ENCODE data around the gene MUC7.
"Not testable (repeated sequence)": the region's sequence is repeated elsewhere in the genome, so short reads cannot be mapped to it uniquely, and the experiment has no call there.

The MUC7 gene

DNA sequence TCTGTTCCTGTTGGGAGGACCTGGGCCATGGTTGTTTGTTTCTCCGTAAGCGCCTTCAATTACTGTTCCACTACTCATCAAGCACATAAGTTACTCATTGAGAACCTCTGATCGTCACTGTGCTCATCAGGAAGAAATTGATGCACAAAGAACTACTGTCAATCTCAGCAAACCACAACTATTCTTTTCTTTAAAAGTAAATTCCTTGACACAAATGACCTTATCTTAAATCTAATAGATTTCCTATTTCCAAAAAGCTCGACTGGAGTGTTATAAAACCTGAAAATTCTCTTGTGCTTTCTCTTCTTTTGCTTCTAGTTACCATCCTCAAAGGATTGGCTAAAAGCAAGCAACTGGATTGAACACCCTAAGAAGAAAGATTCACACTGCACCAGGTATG, at the start of gene MUC7:
MUC7 (plus strand) TSS at position 301 of the 400 bp plus-strand sequence. CDS start 1,825 bp downstream, outside the sequence.
- Mint-ChIP-seq H3K4me3 (no peak within 1 kb of the TSS), H3K36me3 (ENCODE audit: low read depth) (no peaks in the 10 kb centered on the region), H3K27ac (no peak within 1 kb of the TSS), H3K27me3 (ENCODE audit: low read depth) (no peaks in the 10 kb centered on the region), H3K9me3 (no peaks in the 10 kb centered on the region), H3K4me1 (ENCODE audit: low read depth) (no peaks in the 10 kb centered on the region)

DNA sequence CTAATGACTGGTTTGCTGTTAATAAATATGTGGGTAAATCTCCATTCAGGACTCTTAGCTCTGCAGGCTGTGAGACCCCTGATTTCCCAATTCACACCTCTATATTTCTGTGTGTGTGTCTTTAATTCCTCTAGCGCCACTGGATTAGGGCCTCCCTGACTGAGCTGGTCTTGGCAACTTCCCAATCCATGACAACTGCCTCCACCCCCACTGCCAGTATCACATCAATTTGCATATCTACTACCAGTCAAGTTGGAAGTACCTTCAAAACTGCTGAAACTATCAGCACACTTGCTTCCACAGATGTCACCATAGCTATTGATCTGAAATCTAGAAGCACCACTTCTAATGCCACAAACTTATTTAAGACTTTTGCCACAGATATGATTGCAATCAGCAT, 46.7 kb upstream of the MUC7 start:
- Mint-ChIP-seq H3K9me3 (peaks cover 12% of the 10 kb centered on the region), H3K4me1 (ENCODE audit: low read depth) (no peaks in the 10 kb centered on the region), H3K27ac (no peak overlapping the region), H3K36me3 (ENCODE audit: low read depth) (no peaks in the 10 kb centered on the region), H3K27me3 (ENCODE audit: low read depth) (no peaks in the 10 kb centered on the region), H3K4me3 (no peak overlapping the region)

DNA sequence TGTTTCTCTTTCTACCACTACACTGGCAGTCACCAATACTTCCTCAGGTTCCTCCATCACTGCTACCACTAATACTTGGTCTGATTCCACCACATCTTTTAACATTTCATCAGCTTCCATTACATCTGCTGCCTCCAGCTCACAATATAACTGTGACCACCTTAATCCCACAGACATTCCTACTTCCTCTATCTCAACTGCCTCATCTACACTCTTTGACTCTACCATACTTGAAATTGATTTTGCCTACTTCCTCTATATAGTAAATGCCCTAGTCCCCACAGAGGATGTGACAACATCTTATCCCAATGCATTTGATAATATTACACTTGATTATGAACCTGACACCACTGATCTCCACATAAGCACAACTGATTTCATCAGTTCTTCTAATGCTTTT, 45.2 kb upstream of the MUC7 start:
- Mint-ChIP-seq H3K27ac (no peak overlapping the region), H3K36me3 (ENCODE audit: low read depth) (no peaks in the 10 kb centered on the region), H3K4me3 (no peak overlapping the region), H3K9me3 (peaks cover 12% of the 10 kb centered on the region), H3K4me1 (ENCODE audit: low read depth) (no peaks in the 10 kb centered on the region), H3K27me3 (ENCODE audit: low read depth) (no peaks in the 10 kb centered on the region)

DNA sequence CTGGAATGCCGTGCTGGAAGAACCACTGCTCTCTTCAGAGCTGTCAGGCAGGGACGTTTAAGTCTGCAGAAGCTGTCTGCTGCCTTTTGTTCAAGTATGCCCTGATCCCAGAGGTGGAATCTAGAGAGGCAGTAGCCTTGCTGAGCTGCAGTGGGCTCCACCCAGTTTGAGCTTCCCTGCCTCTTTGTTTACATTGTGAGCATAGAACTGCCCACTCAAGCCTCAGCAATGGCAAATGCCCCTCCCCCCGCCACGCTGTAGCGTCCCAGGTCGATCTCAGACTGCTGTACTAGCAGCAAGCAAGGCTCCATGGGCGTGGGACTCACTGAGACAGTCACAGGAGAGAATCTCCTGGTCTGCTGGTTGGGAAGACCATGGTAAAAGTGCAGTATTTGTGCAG, 34.8 kb upstream of the MUC7 start:
- no peak overlapping the region for H3K4me3 Mint-ChIP-seq
- no peak overlapping the region for H3K27ac Mint-ChIP-seq
- no peaks in the 10 kb centered on the region for H3K9me3 Mint-ChIP-seq

DNA sequence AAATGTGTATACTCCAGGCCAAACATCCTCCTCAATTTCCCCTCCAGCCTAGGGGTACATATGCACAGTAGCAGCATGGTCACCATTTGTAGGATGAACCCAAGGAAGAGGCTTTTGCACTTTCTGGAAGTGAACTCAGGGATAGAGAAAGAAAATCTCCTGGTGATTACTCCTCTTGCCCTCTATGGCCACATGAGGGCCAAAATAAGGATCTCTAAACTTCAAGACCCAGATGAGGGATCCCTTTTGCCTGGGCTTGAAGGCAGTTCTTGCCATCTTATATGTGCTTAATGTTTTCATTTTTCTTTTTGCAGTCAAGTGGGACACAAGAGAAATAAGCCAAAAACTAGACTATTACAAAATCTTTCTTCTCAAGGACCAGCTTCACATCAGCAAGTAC, 29.5 kb upstream of the MUC7 start:
- Mint-ChIP-seq H3K9me3 (no peaks in the 10 kb centered on the region), H3K27ac (no peak overlapping the region), H3K36me3 (ENCODE audit: low read depth) (no peaks in the 10 kb centered on the region), H3K4me1 (ENCODE audit: low read depth) (no peaks in the 10 kb centered on the region), H3K4me3 (no peak overlapping the region), H3K27me3 (ENCODE audit: low read depth) (no peaks in the 10 kb centered on the region)

More for the DNA sequence above, 34.8 kb upstream of the MUC7 start:
- Mint-ChIP-seq H3K4me1 (ENCODE audit: low read depth) (no peaks in the 10 kb centered on the region), H3K36me3 (ENCODE audit: low read depth) (no peaks in the 10 kb centered on the region), H3K27me3 (ENCODE audit: low read depth) (no peaks in the 10 kb centered on the region)

DNA sequence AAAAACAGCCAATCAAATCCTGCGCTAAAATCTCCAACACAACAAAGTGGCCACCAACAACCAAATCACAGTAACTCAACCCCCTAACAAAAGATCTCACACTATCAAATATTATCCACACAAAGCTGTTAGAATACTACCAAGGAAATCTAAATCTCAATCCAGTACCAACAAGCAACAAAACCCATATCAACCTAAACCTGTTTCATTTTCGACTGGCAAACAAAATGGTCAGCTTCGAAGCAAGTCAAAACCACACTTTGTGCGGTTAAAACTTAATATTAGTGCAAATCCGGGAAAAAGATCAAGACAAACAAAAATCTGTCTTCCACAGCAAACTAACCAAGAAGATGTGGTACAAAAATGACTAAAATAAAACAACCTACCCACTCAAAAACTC, 28.7 kb upstream of the MUC7 start:
- H3K4me3 Mint-ChIP-seq = no peak overlapping the region
- no peaks in the 10 kb centered on the region for H3K36me3 Mint-ChIP-seq (ENCODE audit: low read depth)
- H3K27ac Mint-ChIP-seq = no peak overlapping the region
- no peaks in the 10 kb centered on the region for H3K27me3 Mint-ChIP-seq (ENCODE audit: low read depth)
- H3K4me1 Mint-ChIP-seq (ENCODE audit: low read depth) = no peaks in the 10 kb centered on the region
- H3K9me3 Mint-ChIP-seq = no peaks in the 10 kb centered on the region

DNA sequence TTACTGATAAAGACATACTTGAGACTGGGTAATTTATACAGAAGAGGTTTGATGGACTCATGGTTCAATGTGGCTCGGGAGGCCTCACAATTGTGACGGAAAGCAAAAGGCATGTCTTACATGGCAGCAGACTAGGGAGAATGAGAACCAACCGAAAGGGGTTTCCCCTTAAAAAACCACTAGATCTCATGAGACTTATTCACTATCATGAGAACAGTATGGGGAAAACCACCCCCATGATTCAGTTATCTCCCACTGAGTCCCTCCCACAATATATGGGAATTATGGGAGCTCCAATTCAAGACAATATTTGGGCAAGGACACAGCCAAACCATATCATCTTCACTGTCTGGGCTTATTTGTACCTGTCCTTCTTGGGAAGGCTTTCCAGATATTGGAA, 22.8 kb upstream of the MUC7 start:
- no peaks in the 10 kb centered on the region for H3K36me3 Mint-ChIP-seq (ENCODE audit: low read depth)
- no peak overlapping the region for H3K4me3 Mint-ChIP-seq
- no peak overlapping the region for H3K27ac Mint-ChIP-seq
- no peaks in the 10 kb centered on the region for H3K27me3 Mint-ChIP-seq (ENCODE audit: low read depth)
- H3K4me1 Mint-ChIP-seq (ENCODE audit: low read depth) = no peaks in the 10 kb centered on the region
- no peaks in the 10 kb centered on the region for H3K9me3 Mint-ChIP-seq

DNA sequence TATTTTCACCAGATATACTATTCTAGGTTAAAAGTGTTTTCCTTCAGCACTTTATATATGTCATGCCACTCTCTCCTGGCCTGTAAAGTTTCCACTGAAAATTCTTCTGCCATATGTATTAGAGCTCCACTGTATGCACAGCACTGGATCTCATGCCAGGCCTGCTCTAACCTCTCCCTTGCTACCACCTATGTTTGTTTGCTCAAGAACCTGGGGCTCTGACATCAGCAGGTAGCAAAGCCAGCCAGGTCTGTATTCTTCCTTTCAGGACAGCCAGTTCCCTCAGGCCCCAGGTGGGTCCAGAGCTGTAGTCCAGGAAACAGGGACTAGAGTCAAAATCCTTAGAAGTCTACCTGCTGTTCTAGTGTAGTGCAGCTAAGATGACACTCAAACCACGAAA, 19.1 kb upstream of the MUC7 start:
- Mint-ChIP-seq H3K4me1 (ENCODE audit: low read depth) (no peaks in the 10 kb centered on the region), H3K4me3 (no peak overlapping the region), H3K9me3 (no peaks in the 10 kb centered on the region), H3K36me3 (ENCODE audit: low read depth) (no peaks in the 10 kb centered on the region), H3K27me3 (ENCODE audit: low read depth) (no peaks in the 10 kb centered on the region), H3K27ac (no peak overlapping the region)

DNA sequence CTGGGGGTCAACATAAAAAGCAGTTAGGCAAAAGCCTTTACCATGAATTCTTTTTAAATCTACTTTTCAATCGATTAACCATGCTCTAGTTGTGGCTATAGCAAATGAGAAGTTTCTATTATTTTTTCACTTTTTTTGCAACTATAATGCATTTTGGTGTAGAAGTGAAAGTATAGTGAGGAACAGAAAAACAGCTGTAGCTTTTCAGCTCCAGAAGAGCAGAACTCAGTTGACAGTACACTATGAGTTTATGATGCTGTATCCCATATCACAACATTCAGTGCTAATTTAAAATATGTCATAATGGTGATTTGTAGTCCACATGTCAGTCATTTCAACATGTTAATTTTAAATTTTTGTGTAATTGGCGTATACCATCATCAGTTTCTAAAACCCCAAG, 8.7 kb upstream of the MUC7 start:
- Mint-ChIP-seq H3K36me3 (ENCODE audit: low read depth) (no peaks in the 10 kb centered on the region), H3K9me3 (no peaks in the 10 kb centered on the region), H3K27ac (no peak overlapping the region)

DNA sequence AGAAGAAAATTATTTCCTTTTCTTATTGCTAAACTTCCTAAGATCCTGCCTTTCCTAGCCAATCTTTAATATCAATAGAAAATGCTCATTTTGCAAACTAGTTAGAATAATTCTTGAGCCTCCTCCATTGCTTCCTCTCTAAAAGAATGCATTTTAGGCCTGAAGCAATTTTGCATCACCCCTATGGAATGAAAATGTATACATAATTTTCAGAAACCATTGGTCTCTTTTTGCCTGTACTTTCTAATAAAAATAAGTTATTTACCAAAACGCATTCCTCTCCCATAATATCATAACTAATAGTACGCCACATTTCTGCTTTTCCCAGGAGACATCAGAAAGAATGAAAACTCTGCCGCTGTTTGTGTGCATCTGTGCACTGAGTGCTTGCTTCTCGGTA, 1.7 kb downstream of the MUC7 start:
- Mint-ChIP-seq H3K4me1 (ENCODE audit: low read depth) (no peaks in the 10 kb centered on the region), H3K36me3 (ENCODE audit: low read depth) (no peaks in the 10 kb centered on the region), H3K4me3 (no peak overlapping the region), H3K27ac (no peak overlapping the region), H3K27me3 (ENCODE audit: low read depth) (no peaks in the 10 kb centered on the region), H3K9me3 (no peaks in the 10 kb centered on the region)

More for the DNA sequence above, 8.7 kb upstream of the MUC7 start:
- H3K4me3 Mint-ChIP-seq = no peak overlapping the region
- no peaks in the 10 kb centered on the region for H3K27me3 Mint-ChIP-seq (ENCODE audit: low read depth)
- H3K4me1 Mint-ChIP-seq (ENCODE audit: low read depth) = no peaks in the 10 kb centered on the region

DNA sequence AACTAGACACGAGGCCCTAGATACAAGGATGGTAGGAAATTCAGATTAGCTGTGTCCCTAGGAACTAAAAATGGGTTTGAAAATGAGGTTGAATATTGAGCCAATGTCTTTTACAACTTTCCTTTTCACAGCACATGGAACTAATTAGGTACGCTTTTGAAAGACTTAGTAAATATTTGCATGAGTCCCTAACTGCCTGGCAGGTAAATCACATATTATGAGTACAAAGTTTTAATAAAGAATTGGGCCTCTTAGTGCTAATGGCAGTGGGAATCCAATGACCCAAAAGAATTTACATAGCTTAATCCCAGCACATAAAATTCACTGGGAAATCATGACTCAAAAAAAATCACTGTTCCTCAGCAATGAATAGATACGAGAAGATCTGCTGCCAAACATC, 16.8 kb downstream of the MUC7 start:
- no peaks in the 10 kb centered on the region for H3K27me3 Mint-ChIP-seq (ENCODE audit: low read depth)
- no peak overlapping the region for H3K4me3 Mint-ChIP-seq
- no peaks in the 10 kb centered on the region for H3K4me1 Mint-ChIP-seq (ENCODE audit: low read depth)
- H3K9me3 Mint-ChIP-seq = no peaks in the 10 kb centered on the region
- no peak overlapping the region for H3K27ac Mint-ChIP-seq
- no peaks in the 10 kb centered on the region for H3K36me3 Mint-ChIP-seq (ENCODE audit: low read depth)

DNA sequence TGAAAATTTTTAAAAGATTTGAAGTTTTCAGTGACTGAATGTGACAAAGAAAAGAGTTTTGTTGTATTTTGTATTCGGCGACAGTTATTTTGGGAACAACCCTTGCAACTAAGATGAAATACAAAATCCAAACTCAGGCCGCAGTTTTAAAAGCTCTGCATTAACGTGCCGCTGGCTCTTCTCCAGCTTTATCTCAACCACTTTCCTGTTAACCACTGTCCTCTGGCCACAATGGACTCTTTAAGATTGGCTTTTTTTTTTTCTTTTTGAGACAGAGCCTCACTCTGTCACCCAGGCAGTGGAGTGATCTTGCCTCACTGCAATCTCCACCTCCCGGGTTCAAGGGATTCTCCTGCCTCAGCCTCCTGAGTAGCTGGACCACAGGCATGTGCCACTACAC, 24.2 kb downstream of the MUC7 start:
- Mint-ChIP-seq H3K4me3 (no peak overlapping the region), H3K27me3 (ENCODE audit: low read depth) (no peaks in the 10 kb centered on the region), H3K9me3 (no peaks in the 10 kb centered on the region), H3K36me3 (ENCODE audit: low read depth) (no peaks in the 10 kb centered on the region), H3K4me1 (ENCODE audit: low read depth) (no peaks in the 10 kb centered on the region), H3K27ac (no peak overlapping the region)

DNA sequence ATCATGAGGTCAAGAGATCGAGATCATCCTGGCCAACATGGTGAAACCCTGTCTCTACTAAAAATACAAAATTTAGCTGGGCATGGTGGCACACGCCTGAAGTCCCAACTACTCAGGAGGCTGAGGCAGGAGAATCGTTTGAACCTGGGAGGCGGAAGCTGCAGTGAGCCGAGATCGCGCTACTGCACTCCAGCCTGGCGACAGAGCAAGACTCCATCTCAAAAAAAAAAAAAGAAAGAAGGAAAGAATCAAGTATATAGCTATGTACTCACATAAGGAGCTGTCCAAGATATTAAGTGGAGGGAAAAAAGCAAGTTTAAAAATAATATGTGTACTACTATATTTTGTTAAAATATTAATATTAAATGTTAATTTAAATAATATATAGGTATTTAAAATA, 29.8 kb downstream of the MUC7 start:
- not testable (repeated sequence) for H3K36me3 Mint-ChIP-seq (ENCODE audit: low read depth); H3K9me3 Mint-ChIP-seq; H3K27me3 Mint-ChIP-seq (ENCODE audit: low read depth); H3K27ac Mint-ChIP-seq; H3K4me3 Mint-ChIP-seq; H3K4me1 Mint-ChIP-seq (ENCODE audit: low read depth)

DNA sequence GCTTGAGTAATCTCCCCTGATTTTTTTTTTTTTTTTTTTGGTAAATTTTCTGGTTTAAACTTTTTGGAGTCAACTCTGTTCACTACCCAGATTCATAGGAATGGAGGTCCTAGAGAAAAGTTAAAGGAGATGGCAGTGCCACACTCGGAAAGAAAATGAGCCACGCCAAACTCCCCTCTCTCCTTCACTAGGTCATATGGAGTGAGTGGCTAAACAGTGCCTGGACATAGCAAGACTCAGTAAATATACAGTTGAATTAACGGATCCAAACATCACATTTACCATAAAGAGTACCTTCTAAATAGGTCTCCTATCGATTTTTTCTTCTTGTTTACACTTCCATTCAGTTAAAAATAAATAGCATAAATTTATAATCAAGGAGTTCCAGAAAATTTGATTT, 32.7 kb downstream of the MUC7 start:
- Mint-ChIP-seq H3K9me3 (no peaks in the 10 kb centered on the region), H3K4me3 (no peak overlapping the region), H3K27ac (no peak overlapping the region), H3K36me3 (ENCODE audit: low read depth) (no peaks in the 10 kb centered on the region), H3K4me1 (ENCODE audit: low read depth) (no peaks in the 10 kb centered on the region), H3K27me3 (ENCODE audit: low read depth) (no peaks in the 10 kb centered on the region)

DNA sequence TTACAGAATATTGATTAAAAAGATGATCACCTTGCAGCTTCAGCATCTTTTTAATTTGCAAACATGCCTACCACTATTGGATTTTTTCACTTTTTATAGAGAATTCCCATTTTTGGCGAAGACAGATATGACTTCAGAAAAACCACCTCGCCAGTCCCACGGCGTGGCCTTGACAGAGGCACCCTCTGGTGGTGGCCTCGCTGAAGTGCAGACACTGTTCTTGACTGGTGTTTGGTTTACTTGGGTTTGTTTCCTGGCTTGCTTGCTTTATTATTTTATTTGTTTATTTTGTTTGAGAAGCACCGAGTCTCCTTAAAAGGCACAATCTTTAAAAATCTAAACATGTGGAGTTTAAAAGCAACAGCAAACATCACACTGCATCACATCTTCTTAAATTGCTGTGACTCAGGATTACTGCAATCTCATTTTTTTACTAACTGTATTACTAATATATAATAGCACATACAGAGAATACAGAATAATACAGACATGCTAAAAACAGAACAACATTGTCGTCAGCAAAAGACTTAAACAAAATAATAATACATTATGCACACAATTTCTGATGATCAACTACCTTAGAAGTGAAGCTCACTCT, 33.3 kb downstream of the MUC7 start:
- no peak overlapping the region for H3K27ac Mint-ChIP-seq
- no peak overlapping the region for H3K4me3 Mint-ChIP-seq
- H3K4me1 Mint-ChIP-seq (ENCODE audit: low read depth) = no peaks in the 10 kb centered on the region
- no peaks in the 10 kb centered on the region for H3K27me3 Mint-ChIP-seq (ENCODE audit: low read depth)
- H3K36me3 Mint-ChIP-seq (ENCODE audit: low read depth) = no peaks in the 10 kb centered on the region
- H3K9me3 Mint-ChIP-seq = no peaks in the 10 kb centered on the region

DNA sequence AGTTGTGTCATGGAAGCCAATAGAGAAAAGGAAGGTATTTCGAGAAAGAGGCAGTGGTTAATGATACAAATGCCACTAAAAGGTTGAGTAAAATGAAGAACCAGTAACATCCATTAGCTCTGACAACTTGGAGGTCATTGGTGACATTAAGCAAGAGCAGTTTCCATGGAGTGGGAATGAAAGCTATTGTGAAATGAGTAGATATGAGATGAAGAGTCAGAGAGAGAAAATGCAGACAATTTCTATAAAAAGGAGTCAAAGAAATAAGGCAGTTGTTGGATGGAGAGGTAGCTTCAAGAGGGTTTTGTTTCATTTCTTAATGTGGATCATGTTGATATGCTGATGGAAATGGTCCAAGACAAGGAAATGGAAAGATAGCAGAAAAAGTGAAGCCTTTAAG, 36.8 kb downstream of the MUC7 start:
- no peak overlapping the region for H3K27ac Mint-ChIP-seq
- H3K9me3 Mint-ChIP-seq = no peaks in the 10 kb centered on the region
- H3K4me3 Mint-ChIP-seq = no peak overlapping the region
- no peaks in the 10 kb centered on the region for H3K27me3 Mint-ChIP-seq (ENCODE audit: low read depth)
- H3K4me1 Mint-ChIP-seq (ENCODE audit: low read depth) = no peaks in the 10 kb centered on the region
- no peaks in the 10 kb centered on the region for H3K36me3 Mint-ChIP-seq (ENCODE audit: low read depth)
